K562 (cell line): ENCODE results near the gene SYCP2. TPM values are rescaled to one million over a fixed set of nuclear protein-coding genes. Genes with fewer than 3 reads are reported as not detected.
A peak's percentile ranks its signal among the peaks of the same experiment; 100 is the strongest.

Source experiments
- EHMT2 ChIP-seq: fragments of 450-650 bp; IDR thresholded peaks from 2 replicates; pipeline ENCODE4 v1.6.1; 2018; ENCODE audit warnings: antibody characterized with exemption
- GTF2F1 ChIP-seq: IDR thresholded peaks from 2 replicates; pipeline ENCODE4 v1.6.1; 2011; ENCODE audit warnings: low read depth, low read length, improper control_type of control experiment
- KDM2B ChIP-seq: fragments of 250-450 bp; sonication (Bioruptor Pico); IDR thresholded peaks from 2 replicates; pipeline ENCODE4 v1.8.0; 2021; ENCODE audit warnings: mild to moderate bottlenecking, moderate library complexity
- LCOR ChIP-seq: sonication (generic); formaldehyde crosslinking; IDR thresholded peaks from 2 replicates; pipeline ENCODE4 v1.8.0; 2022; ENCODE audit warnings: mild to moderate bottlenecking, missing genetic modification reagents
- MYC ChIP-seq, 2 experiments: fragments of 250-450 bp in 1 of 2; sonication (Bioruptor Pico) in 1 of 2; IDR thresholded peaks; 2 replicates each; pipeline versions ENCODE4 v1.5.1 to v1.6.1; 2012 to 2021; ENCODE audit warnings: low read depth in 2 of 2, borderline replicate concordance in 1 of 2, improper control_type of control experiment in 1 of 2, low read length in 1 of 2, mild to moderate bottlenecking in 1 of 2, moderate library complexity in 1 of 2
- MYNN ChIP-seq, 2 experiments: sonication (generic); formaldehyde crosslinking in 1 of 2; IDR thresholded peaks; 2 replicates each; pipeline versions ENCODE4 v1.5.0 to v1.6.1; 2016 to 2020; ENCODE audit warnings: antibody characterized with exemption in 1 of 2, missing genetic modification reagents in 1 of 2
- NFIC ChIP-seq: fragments of 450-650 bp; IDR thresholded peaks from 2 replicates; pipeline ENCODE4 v1.6.1; 2017; ENCODE audit warnings: mild to moderate bottlenecking, inconsistent platforms
- NONO ChIP-seq, 2 experiments: fragments of 200-400 bp in 1 of 2; fragments of 450-650 bp in 1 of 2; formaldehyde crosslinking in 1 of 2; IDR thresholded peaks; 2 replicates each; pipeline ENCODE4 v1.6.1; 2017; ENCODE audit warnings: low read depth in 2 of 2, mild to moderate bottlenecking in 2 of 2, moderate library complexity in 2 of 2, low read length in 1 of 2
- PREB ChIP-seq: sonication (generic); formaldehyde crosslinking; IDR thresholded peaks from 2 replicates; pipeline ENCODE4 v1.8.1; 2023; ENCODE audit warnings: mild to moderate bottlenecking, missing genetic modification reagents
- PRPF4 ChIP-seq: fragments of 200-400 bp; formaldehyde crosslinking; IDR thresholded peaks from one replicate; pipeline ENCODE4 v1.6.1; 2017; ENCODE audit warnings: low read length, low read depth, mild to moderate bottlenecking; ENCODE audit not compliant: insufficient read depth, poor library complexity, severe bottlenecking
- SMC3 ChIP-seq: conservative IDR thresholded peaks from 2 replicates; pipeline ENCODE4 v1.6.1; 2011; ENCODE audit warnings: low read depth, low read length, improper control_type of control experiment; ENCODE audit not compliant: insufficient read depth
- SOX6 ChIP-seq: fragments of 450-650 bp; IDR thresholded peaks from 2 replicates; pipeline ENCODE4 v1.6.1; 2014; ENCODE audit warnings: mild to moderate bottlenecking
- STAT6 ChIP-seq: sonication (generic); formaldehyde crosslinking; IDR thresholded peaks from 2 replicates; pipeline ENCODE4 v1.8.1; 2023; ENCODE audit warnings: mild to moderate bottlenecking, missing genetic modification reagents
- TOE1 ChIP-seq, 2 experiments: fragments of 450-650 bp in 1 of 2; sonication (generic) in 1 of 2; formaldehyde crosslinking in 1 of 2; IDR thresholded peaks; 2 replicates each; pipeline versions ENCODE4 v1.7.1 to v1.8.0; 2016 to 2022; ENCODE audit warnings: borderline replicate concordance in 2 of 2, mild to moderate bottlenecking in 2 of 2, antibody characterized with exemption in 1 of 2, inconsistent platforms in 1 of 2, low read depth in 1 of 2, missing genetic modification reagents in 1 of 2, moderate library complexity in 1 of 2
- YY1 ChIP-seq, 3 experiments: IDR thresholded peaks; 2 replicates each; pipeline ENCODE4 v1.6.1; 2011; ENCODE audit warnings: low read length in 2 of 3, mild to moderate bottlenecking in 2 of 3, moderate library complexity in 2 of 3, borderline replicate concordance in 1 of 3, control low read depth in 1 of 3, low read depth in 1 of 3; ENCODE audit not compliant: insufficient read depth in 3 of 3, insufficient replicate concordance in 2 of 3, control insufficient read depth in 1 of 3, insufficient read length in 1 of 3; ENCODE audit errors: extremely low read depth in 1 of 3
- polyA plus RNA-seq, 8 experiments: library from polyadenylated mRNA; depleted of rRNA in 4 of 8; stranded (reverse) in 5 of 8; unstranded in 3 of 8; fragments of >200 nt; fragmentation: Nextera tagmentation in 2 of 8; fragmentation: Illumina TruSeq in 1 of 8; extraction: Ambion mirVana in 2 of 8; extraction: Trizol in 1 of 8; gene quantifications; 2 replicates each; pipeline versions ENCODE4 v1.2.1 to v1.2.3, GENCODE V29; 2011 to 2014; ENCODE audit warnings: inconsistent platforms in 1 of 8, missing spikeins in 1 of 8
- total RNA-seq, 7 experiments: library from RNA; depleted of rRNA in 6 of 7; stranded (reverse); fragments of >200 nt in 6 of 7; fragmentation: Illumina TruSeq in 2 of 7; extraction: Trizol in 2 of 7; gene quantifications; 2 replicates each; pipeline versions ENCODE4 v1.2.1 to v1.2.3, GENCODE V29; 2011 to 2021; ENCODE audit warnings: low replicate concordance in 1 of 7

The SYCP2 gene
- total and polyA plus RNA-seq, 9 of the 15 experiments (the other 6 are each of a cell fraction or from before 2014, with no cell fraction given), result 0.24 to 1.6 (median 0.67) TPM

GRCh38 chr20:59940129-59940955, 6.9 kb upstream of the SYCP2 start, which contains the start of the genes FAM217B and PPP1R3D (continued):
- TF ChIP-seq EHMT2 (no peak), TOE1 (IDR thresholded peaks at IDR 0.05; ENCODE audit: borderline replicate concordance) (peak; percentile 57; the same call in 1 of the 2 replicates), TOE1 (CRISPR knock-in tag; IDR thresholded peaks at IDR 0.05; ENCODE audit: borderline replicate concordance, low read depth) (no peak), MYC (IDR thresholded peaks at IDR 0.05; ENCODE audit: low read depth, low read length) (peak; percentile 54; the same call in 1 of the 2 replicates), MYC (CRISPR knock-in tag; IDR thresholded peaks at IDR 0.05; ENCODE audit: borderline replicate concordance, low read depth) (no peak), YY1 (IDR thresholded peaks at IDR 0.05; ENCODE audit: borderline replicate concordance in 1 of 3, control insufficient read depth in 1 of 3, extremely low read depth in 1 of 3, insufficient read depth in 3 of 3, insufficient read length in 1 of 3, insufficient replicate concordance in 2 of 3, low read depth in 1 of 3, low read length in 2 of 3) (peak in 2 of 3 experiments; percentile 47 to 65), LCOR (CRISPR knock-in tag) (no peak), SMC3 (no peak), GTF2F1 (no peak), KDM2B (CRISPR knock-in tag) (0 out of 2 replicates have a peak, but pooled peaks have one; percentile 61), NONO (IDR thresholded peaks at IDR 0.05; ENCODE audit: low read depth in 2 of 2, low read length in 1 of 2) (peak in 1 of 2 experiments; percentile 47; a peak in 1 of 4 replicates), MYNN (IDR thresholded peaks at IDR 0.05) (no peak), MYNN (CRISPR knock-in tag; IDR thresholded peaks at IDR 0.05) (no peak), STAT6 (CRISPR knock-in tag) (no peak), NFIC (peak; percentile 34; the same call in 1 of the 2 replicates), PRPF4 (no peak), PREB (CRISPR knock-in tag) (no peak), SOX6 (0 out of 2 replicates have a peak, but pooled peaks have one; percentile 27)
